HepG2 (cell line): ENCODE data around the gene ATXN7L3. TPM values are rescaled to one million over a fixed set of nuclear protein-coding genes. Genes with fewer than 3 reads are reported as not detected.

Experiments
- FOXO1 ChIP-seq: sonication (generic); formaldehyde crosslinking; IDR thresholded peaks from 2 replicates; pipeline ENCODE4 v1.4.0; 2020; ENCODE audit warnings: missing genetic modification reagents
- ZBTB21 ChIP-seq: sonication (generic); formaldehyde crosslinking; IDR thresholded peaks from 2 replicates; pipeline ENCODE4 v1.4.0; 2020; ENCODE audit warnings: missing genetic modification reagents
- ZBTB40 ChIP-seq, 2 experiments: fragments of 450-650 bp in 1 of 2; sonication (generic) in 1 of 2; formaldehyde crosslinking in 1 of 2; IDR thresholded peaks; 2 replicates each; pipeline versions ENCODE4 v1.6.1 to v1.8.0; 2016 to 2022; ENCODE audit warnings: antibody characterized with exemption in 1 of 2, mild to moderate bottlenecking in 1 of 2, missing genetic modification reagents in 1 of 2
- ZNF574 ChIP-seq: sonication (generic); formaldehyde crosslinking; IDR thresholded peaks from 2 replicates; pipeline ENCODE4 v1.4.0; 2020; ENCODE audit warnings: missing genetic modification reagents
- ZNF740 ChIP-seq: sonication (generic); formaldehyde crosslinking; IDR thresholded peaks from 2 replicates; pipeline ENCODE4 v1.4.0; 2020; ENCODE audit warnings: missing genetic modification reagents
- ZSCAN22 ChIP-seq: sonication (generic); formaldehyde crosslinking; IDR thresholded peaks from 2 replicates; pipeline ENCODE4 v1.4.0; 2020; ENCODE audit warnings: mild to moderate bottlenecking, missing genetic modification reagents
- polyA plus RNA-seq, 8 experiments: library from polyadenylated mRNA; depleted of rRNA in 3 of 8; stranded (reverse) in 7 of 8; unstranded in 1 of 8; fragments of >200 nt; fragmentation: Illumina TruSeq in 4 of 8; extraction: Trizol in 4 of 8; gene quantifications; 2 replicates each; pipeline versions ENCODE4 v1.2.1 to v1.2.3, GENCODE V29; 2011 to 2016; ENCODE audit warnings: low read depth in 4 of 8, missing spikeins in 1 of 8, mixed read lengths in 1 of 8; ENCODE audit not compliant: insufficient read depth in 1 of 8
- total RNA-seq, 5 experiments: library from RNA; depleted of rRNA; stranded (reverse); fragments of >200 nt; fragmentation: Illumina TruSeq; extraction: Trizol; gene quantifications; 2 replicates each; pipeline ENCODE4 v1.2.3, GENCODE V29; 2016; ENCODE audit warnings: low read depth in 1 of 5

Gene ATXN7L3
- total and polyA plus RNA-seq, 2 of the 13 experiments (the other 11 are each of a cell fraction or from before 2014, with no cell fraction given), result 44.5 to 59.1 TPM

- peak; percentile 91 for TF ChIP-seq ZBTB40 (IDR thresholded peaks at IDR 0.05)
- TF ChIP-seq ZBTB40 (CRISPR knock-in tag; IDR thresholded peaks at IDR 0.05), result no peak; the same call in 1 of the 2 replicates
- 0 out of 2 replicates have a peak, but pooled peaks have one; percentile 33 for TF ChIP-seq ZNF740 (CRISPR knock-in tag)
- peak; percentile 100 for TF ChIP-seq ZBTB21 (CRISPR knock-in tag)
- TF ChIP-seq FOXO1 (CRISPR knock-in tag), result 0 out of 2 replicates have a peak, but pooled peaks have one; percentile 19
- no peak for TF ChIP-seq ZSCAN22 (CRISPR knock-in tag)
- peak; percentile 77; the same call in 1 of the 2 replicates for TF ChIP-seq ZNF574
These were observed 13.2 kb downstream of the ATXN7L3 start, which contains the start of gene TMUB2 (continued) for GRCh38 chr17:44186307-44187130.
